ENCODE results near the gene KRTAP4-6.
"Not testable (repeated sequence)": the region's sequence is repeated elsewhere in the genome, so short reads cannot be mapped to it uniquely, and the experiment has no call there.

- TF ChIP-seq EZH2 (IDR thresholded peaks at IDR 0.05; ENCODE audit: borderline replicate concordance, low read length); CTCF (conservative IDR thresholded peaks at IDR 0.05 in 1 of 2, IDR thresholded peaks at IDR 0.05 in 1 of 2; ENCODE audit: extremely low read depth in 1 of 2, insufficient read depth in 1 of 2, low read depth in 1 of 2, low read length in 2 of 2): not testable (repeated sequence)
Measured at GRCh38 chr17:41117846-41118386, 22.4 kb downstream of the KRTAP4-6 start, which contains the start of gene KRTAP4-11.
